H9 (cell line): ENCODE data around the gene RIPK4. TPM values are rescaled to one million over a fixed set of nuclear protein-coding genes. Genes with fewer than 3 reads are reported as not detected.

Experiments
- DNase-seq: peaks from one replicate; pipeline ENCODE4 v3.0.0-alpha.2; 2017
- H2AFZ ChIP-seq: one replicate; pipeline ENCODE4 v1.6.1; 2013; ENCODE audit warnings: mild to moderate bottlenecking, low read length, control low read depth, moderate library complexity
- H2AK5ac ChIP-seq: 2 replicates; pipeline ENCODE4 v1.6.1; 2013; ENCODE audit warnings: low read length, control low read depth, mixed read lengths; ENCODE audit not compliant: insufficient read length
- H2BK120ac ChIP-seq: one replicate; pipeline ENCODE4 v1.6.1; 2013; ENCODE audit warnings: low read depth, mild to moderate bottlenecking, low read length, control low read depth, inconsistent platforms; ENCODE audit not compliant: poor library complexity, severe bottlenecking
- H2BK12ac ChIP-seq: 2 replicates; pipeline ENCODE4 v1.6.1; 2013; ENCODE audit warnings: low read length, control low read depth, mixed read lengths, low read depth; ENCODE audit not compliant: insufficient read length
- H2BK15ac ChIP-seq: 2 replicates; pipeline ENCODE4 v1.6.1; 2013; ENCODE audit warnings: low read depth, low read length, control low read depth
- H2BK20ac ChIP-seq: one replicate; pipeline ENCODE4 v1.6.1; 2013; ENCODE audit warnings: low read depth, mild to moderate bottlenecking, low read length, control low read depth, inconsistent platforms; ENCODE audit not compliant: poor library complexity, severe bottlenecking
- H2BK5ac ChIP-seq: 2 replicates; pipeline ENCODE4 v1.6.1; 2013; ENCODE audit warnings: low read length, control low read depth, mixed read lengths; ENCODE audit not compliant: insufficient read length
- H3K14ac ChIP-seq: 2 replicates; pipeline ENCODE4 v1.6.1; 2013; ENCODE audit warnings: low read length, control low read depth; ENCODE audit not compliant: insufficient read depth
- H3K18ac ChIP-seq: 2 replicates; pipeline ENCODE4 v1.6.1; 2013; ENCODE audit warnings: low read depth, mild to moderate bottlenecking, mixed read lengths, low read length, control low read depth; ENCODE audit not compliant: insufficient read length
- H3K23ac ChIP-seq: 2 replicates; pipeline ENCODE4 v1.6.1; 2013; ENCODE audit warnings: low read length, control low read depth, mixed read lengths, low read depth; ENCODE audit not compliant: insufficient read length
- H3K23me2 ChIP-seq: 2 replicates; pipeline ENCODE4 v1.6.1; 2013; ENCODE audit warnings: low read depth, mild to moderate bottlenecking, mixed read lengths, low read length, control low read depth; ENCODE audit not compliant: insufficient read length, poor library complexity, severe bottlenecking
- H3K27ac ChIP-seq: 2 replicates; pipeline ENCODE4 v1.5.1; 2013; ENCODE audit warnings: low read length, control low read depth, mixed read lengths, low read depth; ENCODE audit not compliant: insufficient read length
- H3K27me3 ChIP-seq: 2 replicates; pipeline ENCODE4 v1.6.1; 2013; ENCODE audit warnings: low read length, control low read depth, inconsistent platforms; ENCODE audit not compliant: insufficient read depth
- H3K4ac ChIP-seq: 2 replicates; pipeline ENCODE4 v1.6.1; 2013; ENCODE audit warnings: low read depth, mild to moderate bottlenecking, control low read depth, inconsistent platforms, low read length, moderate library complexity
- H3K4me1 ChIP-seq: 2 replicates; pipeline ENCODE4 v1.6.1; 2013; ENCODE audit warnings: low read length, control low read depth, inconsistent platforms; ENCODE audit not compliant: insufficient read depth
- H3K4me2 ChIP-seq: 2 replicates; pipeline ENCODE4 v1.6.1; 2013; ENCODE audit warnings: low read length, control low read depth, mixed read lengths; ENCODE audit not compliant: insufficient read length, insufficient read depth
- H3K56ac ChIP-seq: 2 replicates; pipeline ENCODE4 v1.6.1; 2013; ENCODE audit warnings: low read depth, mild to moderate bottlenecking, mixed read lengths, low read length, control low read depth; ENCODE audit not compliant: insufficient read length
- H3K79me1 ChIP-seq: 2 replicates; pipeline ENCODE4 v1.6.1; 2013; ENCODE audit warnings: low read depth, mild to moderate bottlenecking, moderate library complexity, low read length, control low read depth, inconsistent platforms; ENCODE audit not compliant: insufficient read depth, poor library complexity, severe bottlenecking
- H3K79me2 ChIP-seq: 2 replicates; pipeline ENCODE4 v1.6.1; 2013; ENCODE audit warnings: low read length, control low read depth, inconsistent platforms; ENCODE audit not compliant: insufficient read depth
- H3K9ac ChIP-seq: 2 replicates; pipeline ENCODE4 v1.6.1; 2013; ENCODE audit warnings: low read length, control low read depth, mixed read lengths; ENCODE audit not compliant: insufficient read length; ENCODE audit errors: extremely low read depth
- H3K9me3 ChIP-seq: one replicate; pipeline ENCODE4 v1.6.1; 2013; ENCODE audit warnings: low read depth, low read length, inconsistent platforms; ENCODE audit not compliant: control insufficient read depth
- H3T11ph ChIP-seq: one replicate; pipeline ENCODE4 v1.6.1; 2013; ENCODE audit warnings: mild to moderate bottlenecking, low read length, control low read depth, inconsistent platforms
- H4K20me1 ChIP-seq: one replicate; pipeline ENCODE4 v1.6.1; 2013; ENCODE audit not compliant: control insufficient read depth, insufficient read length, insufficient read depth
- H4K5ac ChIP-seq: 2 replicates; pipeline ENCODE4 v1.6.1; 2013; ENCODE audit warnings: low read depth, mild to moderate bottlenecking, mixed read lengths, low read length, control low read depth; ENCODE audit not compliant: insufficient read length
- H4K8ac ChIP-seq: replicated peaks from 2 replicates; pipeline ENCODE4 v1.6.1; 2013; ENCODE audit warnings: low read length, control low read depth, mixed read lengths, low read depth; ENCODE audit not compliant: insufficient read length
- H4K91ac ChIP-seq: 2 replicates; pipeline ENCODE4 v1.6.1; 2013; ENCODE audit warnings: low read depth, mild to moderate bottlenecking, moderate library complexity, mixed read lengths, low read length, control low read depth; ENCODE audit not compliant: insufficient read length
- H3K27ac Mint-ChIP-seq, 3 experiments: 2 replicates in 2 of 3; 3 replicates in 1 of 3; pipeline ENCODE4 v1.8.0; 2020 to 2021; ENCODE audit warnings: mixed read lengths in 3 of 3, mild to moderate bottlenecking in 1 of 3, moderate library complexity in 1 of 3
- H3K27me3 Mint-ChIP-seq: 2 replicates; pipeline ENCODE4 v1.8.0; 2021; ENCODE audit warnings: low read depth, mild to moderate bottlenecking, moderate library complexity, mixed read lengths
- H3K36me3 Mint-ChIP-seq, 3 experiments: 2 replicates in 2 of 3; 3 replicates in 1 of 3; pipeline ENCODE4 v1.8.0; 2020 to 2021; ENCODE audit warnings: low read depth in 3 of 3, mixed read lengths in 3 of 3; ENCODE audit not compliant: insufficient read depth in 1 of 3
- H3K4me1 Mint-ChIP-seq, 2 experiments: 2 replicates each; pipeline ENCODE4 v1.8.0; 2020; ENCODE audit warnings: mixed read lengths in 2 of 2
- H3K4me3 Mint-ChIP-seq, 2 experiments: 2 replicates in 1 of 2; 3 replicates in 1 of 2; pipeline ENCODE4 v1.8.0; 2020 to 2021; ENCODE audit warnings: mild to moderate bottlenecking in 2 of 2, mixed read lengths in 2 of 2, moderate library complexity in 1 of 2
- H3K9me3 Mint-ChIP-seq, 2 experiments: 2 replicates in 1 of 2; 3 replicates in 1 of 2; pipeline ENCODE4 v1.8.0; 2020; ENCODE audit warnings: mild to moderate bottlenecking in 2 of 2, mixed read lengths in 2 of 2, moderate library complexity in 1 of 2
- WGBS: extraction: QIAGEN DNeasy Blood & Tissue Kit; methylation state at CpG from one replicate; pipeline ENCODE4 v1.1.7; 2013; ENCODE audit warnings: missing lambda C conversion rate, low lambda C conversion rate, mixed read lengths; ENCODE audit not compliant: insufficient read length; ENCODE audit errors: extremely low coverage; 5-methylcytosine and 5-hydroxymethylcytosine counted together
- total RNA-seq: library from RNA; stranded (reverse); gene quantifications from 2 replicates; pipeline ENCODE4 v1.2.1, GENCODE V29; 2021
- TF ChIP-seq, protein P1 (sequence below): fragments of 200-600 bp; sonication (generic); conservative IDR thresholded peaks from 3 replicates; pipeline ENCODE4 v1.8.0; 2021; ENCODE audit warnings: antibody characterized with exemption, mild to moderate bottlenecking

Gene RIPK4
- total RNA-seq, 1 experiment from 2014 or later: 2.9 TPM

DNA sequence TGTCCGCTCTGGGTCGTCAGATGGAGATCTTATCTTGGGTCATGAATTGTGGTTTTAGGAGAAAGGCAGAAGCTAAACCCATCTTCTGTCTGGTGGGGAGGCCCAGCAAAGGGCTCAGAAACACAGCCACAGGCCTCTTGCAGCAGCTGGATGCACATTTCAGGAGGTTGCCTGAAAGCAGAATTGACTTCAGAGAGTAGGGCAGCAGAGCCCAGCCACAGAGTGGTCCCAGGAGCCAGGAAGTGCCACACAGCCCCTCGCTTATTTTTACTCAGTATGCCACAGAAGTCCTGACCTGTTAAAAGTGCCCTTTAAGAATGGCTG, 8.3 kb upstream of the RIPK4 start:
- no peaks in the 10 kb centered on the region for H3K4me1 ChIP-seq
- Mint-ChIP-seq H3K9me3 (no peaks in the 10 kb centered on the region; a peak in 2 of 5 replicates), H3K4me1 (peaks cover 29 to 41% of the 10 kb centered on the region in 2 experiments), H3K27me3 (peaks cover 55% of the 10 kb centered on the region), H3K4me3 (no peak overlapping the region), H3K27ac (no peak overlapping the region), H3K36me3 (no peaks in the 10 kb centered on the region)
- H3K14ac ChIP-seq: no peak overlapping the region
- H2BK15ac ChIP-seq: no peak overlapping the region
- no peak overlapping the region for H2BK12ac ChIP-seq
- no peaks in the 10 kb centered on the region for H3K79me1 ChIP-seq
- H4K5ac ChIP-seq: no peak overlapping the region
- no peaks in the 10 kb centered on the region for H3K79me2 ChIP-seq
- no peak overlapping the region for H2AK5ac ChIP-seq
- TF ChIP-seq, protein P1, sequence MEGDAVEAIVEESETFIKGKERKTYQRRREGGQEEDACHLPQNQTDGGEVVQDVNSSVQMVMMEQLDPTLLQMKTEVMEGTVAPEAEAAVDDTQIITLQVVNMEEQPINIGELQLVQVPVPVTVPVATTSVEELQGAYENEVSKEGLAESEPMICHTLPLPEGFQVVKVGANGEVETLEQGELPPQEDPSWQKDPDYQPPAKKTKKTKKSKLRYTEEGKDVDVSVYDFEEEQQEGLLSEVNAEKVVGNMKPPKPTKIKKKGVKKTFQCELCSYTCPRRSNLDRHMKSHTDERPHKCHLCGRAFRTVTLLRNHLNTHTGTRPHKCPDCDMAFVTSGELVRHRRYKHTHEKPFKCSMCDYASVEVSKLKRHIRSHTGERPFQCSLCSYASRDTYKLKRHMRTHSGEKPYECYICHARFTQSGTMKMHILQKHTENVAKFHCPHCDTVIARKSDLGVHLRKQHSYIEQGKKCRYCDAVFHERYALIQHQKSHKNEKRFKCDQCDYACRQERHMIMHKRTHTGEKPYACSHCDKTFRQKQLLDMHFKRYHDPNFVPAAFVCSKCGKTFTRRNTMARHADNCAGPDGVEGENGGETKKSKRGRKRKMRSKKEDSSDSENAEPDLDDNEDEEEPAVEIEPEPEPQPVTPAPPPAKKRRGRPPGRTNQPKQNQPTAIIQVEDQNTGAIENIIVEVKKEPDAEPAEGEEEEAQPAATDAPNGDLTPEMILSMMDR: no peak
- no peak overlapping the region for H2AFZ ChIP-seq
- no peaks in the 10 kb centered on the region for H3K9me3 ChIP-seq
- no CpG with 5 or more reads among the region's 3 CpGs for WGBS
- no peak overlapping the region for H4K91ac ChIP-seq
- no peak overlapping the region for H3K27ac ChIP-seq
- no peak overlapping the region for H2BK20ac ChIP-seq
- no peak overlapping the region for H3K9ac ChIP-seq
- H2BK5ac ChIP-seq: no peak overlapping the region
- H4K8ac ChIP-seq: no peak overlapping the region
- H3K18ac ChIP-seq: no peak overlapping the region
- no peak overlapping the region for H3K4ac ChIP-seq
- no peaks in the 10 kb centered on the region for H3K23me2 ChIP-seq
- no peak overlapping the region for H2BK120ac ChIP-seq
- H3K23ac ChIP-seq: no peak overlapping the region
- no peak overlapping the region for H3K56ac ChIP-seq
- no peak overlapping the region for H3K4me2 ChIP-seq
- no peaks in the 10 kb centered on the region for H4K20me1 ChIP-seq
- H3K27me3 ChIP-seq: peaks cover 15% of the 10 kb centered on the region; the same call in 1 of the 2 replicates
- no peak overlapping the region for H3T11ph ChIP-seq
- no peak for DNase-seq
